A549 (cell line): ENCODE results near the gene B4GALT3.

Source experiments
- EP300 ChIP-seq, 2 experiments: fragments of >200 bp; sonication (Bioruptor Twin); formaldehyde crosslinking; IDR thresholded peaks; 2 replicates in 1 of 2; 3 replicates in 1 of 2; pipeline ENCODE4 v1.6.1; 2016 to 2017
- KDM5A ChIP-seq: fragments of 200-600 bp; sonication (generic); IDR thresholded peaks from 2 replicates; pipeline ENCODE4 v1.6.1; 2016; ENCODE audit warnings: antibody characterized with exemption, mild to moderate bottlenecking
- MYC ChIP-seq: IDR thresholded peaks from 2 replicates; pipeline ENCODE4 v1.6.1; 2012; ENCODE audit warnings: mild to moderate bottlenecking, inconsistent platforms, low read length, improper control_type of control experiment, borderline replicate concordance
- POLR2A ChIP-seq: IDR thresholded peaks from 2 replicates; pipeline ENCODE4 v1.6.1; 2012; ENCODE audit warnings: mild to moderate bottlenecking, low read length
- SREBF2 ChIP-seq: fragments of 450-650 bp; IDR thresholded peaks from 2 replicates; pipeline ENCODE4 v1.6.1; 2014; ENCODE audit warnings: mild to moderate bottlenecking, moderate library complexity
- ZSCAN20 ChIP-seq: fragments of 250-450 bp; sonication (Bioruptor Pico); IDR thresholded peaks from 2 replicates; pipeline ENCODE4 v1.8.0; 2022; ENCODE audit warnings: mild to moderate bottlenecking, moderate library complexity
- TF ChIP-seq, protein P1 (sequence below): fragments of >200 bp; sonication (Bioruptor Twin); formaldehyde crosslinking; IDR thresholded peaks from 3 replicates; pipeline ENCODE4 v1.5.1; 2016

DNA sequence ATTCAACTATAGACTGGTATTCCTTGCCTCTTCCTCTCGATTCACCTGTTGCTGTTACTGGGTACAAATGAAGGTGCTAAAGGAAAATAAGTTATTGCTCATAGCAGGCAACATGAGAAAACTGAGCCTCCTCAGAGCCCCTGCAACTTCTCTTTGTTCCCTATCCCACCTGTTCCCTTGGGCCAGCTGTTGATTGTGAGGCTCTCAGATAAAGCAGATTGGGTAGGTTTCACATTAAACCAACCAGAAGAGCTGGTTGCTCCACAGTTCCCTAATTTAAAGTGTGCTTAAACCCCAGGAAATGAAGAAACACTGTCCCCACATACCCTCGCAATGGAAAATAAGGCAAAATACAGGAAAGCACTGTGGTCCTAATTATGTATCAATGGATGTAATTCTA lies 49.7 kb downstream of the B4GALT3 start:
- TF ChIP-seq, protein P1, sequence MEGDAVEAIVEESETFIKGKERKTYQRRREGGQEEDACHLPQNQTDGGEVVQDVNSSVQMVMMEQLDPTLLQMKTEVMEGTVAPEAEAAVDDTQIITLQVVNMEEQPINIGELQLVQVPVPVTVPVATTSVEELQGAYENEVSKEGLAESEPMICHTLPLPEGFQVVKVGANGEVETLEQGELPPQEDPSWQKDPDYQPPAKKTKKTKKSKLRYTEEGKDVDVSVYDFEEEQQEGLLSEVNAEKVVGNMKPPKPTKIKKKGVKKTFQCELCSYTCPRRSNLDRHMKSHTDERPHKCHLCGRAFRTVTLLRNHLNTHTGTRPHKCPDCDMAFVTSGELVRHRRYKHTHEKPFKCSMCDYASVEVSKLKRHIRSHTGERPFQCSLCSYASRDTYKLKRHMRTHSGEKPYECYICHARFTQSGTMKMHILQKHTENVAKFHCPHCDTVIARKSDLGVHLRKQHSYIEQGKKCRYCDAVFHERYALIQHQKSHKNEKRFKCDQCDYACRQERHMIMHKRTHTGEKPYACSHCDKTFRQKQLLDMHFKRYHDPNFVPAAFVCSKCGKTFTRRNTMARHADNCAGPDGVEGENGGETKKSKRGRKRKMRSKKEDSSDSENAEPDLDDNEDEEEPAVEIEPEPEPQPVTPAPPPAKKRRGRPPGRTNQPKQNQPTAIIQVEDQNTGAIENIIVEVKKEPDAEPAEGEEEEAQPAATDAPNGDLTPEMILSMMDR = no peak
- TF ChIP-seq EP300 (IDR thresholded peaks at IDR 0.05) (no peak), ZSCAN20 (no peak), KDM5A (no peak), SREBF2 (no peak), POLR2A (no peak), MYC (no peak)
